GM13976 (cell line): ENCODE results near the gene DCD.
"Not testable (repeated sequence)": the region's sequence is repeated elsewhere in the genome, so short reads cannot be mapped to it uniquely, and the experiment has no call there.

ENCODE experiments used
- DNase-seq: peaks from one replicate; pipeline ENCODE4 v3.0.0; 2012; ENCODE audit warnings: low spot score
- CTCF ChIP-seq: IDR thresholded peaks from 2 replicates; pipeline ENCODE4 v1.5.1; 2012; ENCODE audit warnings: borderline replicate concordance, mild to moderate bottlenecking; ENCODE audit not compliant: insufficient read depth; ENCODE audit errors: extremely low read depth, missing control alignments, control extremely low read depth
- in situ Hi-C: fragments of 300-500 bp; cut with MboI; formaldehyde crosslinking; loops from one replicate; pipeline ENCODE4 v1.12.0; 2022; ENCODE audit warnings: low sequenced_read_pairs, mixed read lengths, inconsistent platforms; ENCODE audit not compliant: unreplicated experiment

DCD gene

DNA sequence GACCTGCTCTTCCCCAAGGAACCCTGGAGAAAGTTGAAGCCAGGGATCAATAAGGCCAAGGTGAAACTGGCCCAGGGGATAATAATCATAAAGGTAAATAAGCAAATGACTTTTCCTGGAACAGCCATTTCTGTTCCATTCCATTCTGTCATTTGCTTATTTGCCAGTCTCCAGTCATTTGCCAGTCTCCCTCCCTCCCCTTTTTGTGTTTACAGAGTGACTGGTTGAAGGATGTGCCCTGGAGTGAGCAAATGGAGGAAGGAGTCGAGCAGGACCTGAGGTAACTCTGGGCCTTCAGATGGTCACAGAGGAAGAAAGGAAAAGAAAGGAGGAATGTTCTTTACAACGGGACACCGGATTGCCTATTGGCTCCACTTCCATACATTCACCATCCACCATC lies 17.8 kb upstream of the DCD start:
- no peak for TF ChIP-seq CTCF
- DNase-seq = no peak
- in situ Hi-C loops = no loop called here

DNA sequence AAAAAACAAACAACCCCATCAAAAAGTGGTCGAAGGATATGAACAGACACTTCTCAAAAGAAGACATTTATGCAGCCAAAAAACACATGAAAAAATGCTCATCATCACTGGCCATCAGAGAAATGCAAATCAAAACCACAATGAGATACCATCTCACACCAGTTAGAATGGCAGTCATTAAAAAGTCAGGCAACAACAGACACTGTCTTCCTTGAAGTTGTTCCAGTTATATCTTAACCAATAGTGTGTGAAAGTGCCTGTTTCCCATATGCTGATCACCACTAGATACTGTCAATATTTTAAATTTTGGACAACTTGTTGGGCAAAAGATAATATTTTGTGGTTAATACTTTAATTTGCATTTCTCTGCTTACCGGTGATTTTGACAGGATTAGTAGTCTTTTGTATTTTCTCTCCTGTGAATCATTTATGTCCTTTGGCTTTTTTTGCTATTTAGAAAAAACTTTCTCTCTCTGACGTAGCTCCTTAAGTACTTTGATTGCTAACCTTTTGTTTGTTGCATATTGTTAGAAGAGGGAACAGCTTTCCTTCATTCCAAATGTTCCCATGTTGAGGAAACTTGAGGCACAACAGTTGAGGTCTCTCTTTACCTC lies 17.0 kb upstream of the DCD start:
- in situ Hi-C loops, DNase-seq: not testable (repeated sequence)

DNA sequence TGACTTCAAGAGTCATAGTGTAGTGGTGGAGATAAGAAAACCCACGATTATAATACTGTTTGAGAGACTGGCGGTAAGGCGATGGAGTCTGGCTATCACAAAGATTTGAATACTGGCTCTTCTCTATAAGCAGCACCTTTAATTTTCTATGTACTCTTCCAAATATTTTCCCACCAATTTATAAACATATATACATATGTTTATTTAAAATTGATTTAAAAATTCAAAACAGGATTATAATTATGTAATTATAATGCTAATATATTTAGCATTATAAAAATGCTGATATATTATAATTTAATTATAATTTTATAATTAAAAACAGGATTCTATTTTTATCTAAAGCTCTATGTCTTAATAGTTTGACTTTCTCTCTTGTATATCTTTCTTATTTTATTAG lies 15.4 kb upstream of the DCD start:
- DNase-seq = no peak
- TF ChIP-seq CTCF = no peak
- in situ Hi-C loops = no loop called here

DNA sequence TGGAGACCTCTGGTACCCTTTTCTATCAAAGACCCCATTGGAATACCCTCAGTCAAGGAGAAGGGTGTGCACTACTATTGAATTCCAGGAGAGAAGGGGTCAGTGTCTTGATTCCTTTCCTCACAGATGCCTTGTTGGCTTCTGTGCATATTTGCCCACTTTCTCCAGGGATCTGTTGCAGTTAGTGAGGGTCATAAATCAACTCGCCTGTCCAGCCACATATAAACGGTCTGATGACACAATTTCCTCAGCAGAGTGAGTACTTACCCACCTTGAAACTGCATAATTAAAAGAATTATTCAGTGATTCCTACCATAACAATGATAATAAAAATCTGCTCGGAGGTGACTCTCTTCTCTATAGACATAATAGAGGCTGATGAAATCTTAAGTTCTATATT lies 13.9 kb upstream of the DCD start:
- no peak for DNase-seq
- no peak for TF ChIP-seq CTCF
- in situ Hi-C loops = no loop called here

- no peak for DNase-seq
- in situ Hi-C loops = no loop called here
Measured at GRCh38 chr12:54661048-54661447, 12.9 kb upstream of the DCD start.

GRCh38 chr12:54660320-54660962 lies 12.3 kb upstream of the DCD start:
- in situ Hi-C loops = no loop called here
- no peak for TF ChIP-seq CTCF
- DNase-seq = no peak

More at GRCh38 chr12:54661048-54661447, 12.9 kb upstream of the DCD start:
- no peak for TF ChIP-seq CTCF
